ENCODE measurements around the gene CCL16. TPM values are rescaled to one million over a fixed set of nuclear protein-coding genes. Genes with fewer than 3 reads are reported as not detected.
A peak's percentile ranks its signal among the peaks of the same experiment; 100 is the strongest.

Gene CCL16
- total and polyA plus RNA-seq, 2 donors (not counting 1 experiment from before 2014, with no cell fraction given), result not detected

DNA sequence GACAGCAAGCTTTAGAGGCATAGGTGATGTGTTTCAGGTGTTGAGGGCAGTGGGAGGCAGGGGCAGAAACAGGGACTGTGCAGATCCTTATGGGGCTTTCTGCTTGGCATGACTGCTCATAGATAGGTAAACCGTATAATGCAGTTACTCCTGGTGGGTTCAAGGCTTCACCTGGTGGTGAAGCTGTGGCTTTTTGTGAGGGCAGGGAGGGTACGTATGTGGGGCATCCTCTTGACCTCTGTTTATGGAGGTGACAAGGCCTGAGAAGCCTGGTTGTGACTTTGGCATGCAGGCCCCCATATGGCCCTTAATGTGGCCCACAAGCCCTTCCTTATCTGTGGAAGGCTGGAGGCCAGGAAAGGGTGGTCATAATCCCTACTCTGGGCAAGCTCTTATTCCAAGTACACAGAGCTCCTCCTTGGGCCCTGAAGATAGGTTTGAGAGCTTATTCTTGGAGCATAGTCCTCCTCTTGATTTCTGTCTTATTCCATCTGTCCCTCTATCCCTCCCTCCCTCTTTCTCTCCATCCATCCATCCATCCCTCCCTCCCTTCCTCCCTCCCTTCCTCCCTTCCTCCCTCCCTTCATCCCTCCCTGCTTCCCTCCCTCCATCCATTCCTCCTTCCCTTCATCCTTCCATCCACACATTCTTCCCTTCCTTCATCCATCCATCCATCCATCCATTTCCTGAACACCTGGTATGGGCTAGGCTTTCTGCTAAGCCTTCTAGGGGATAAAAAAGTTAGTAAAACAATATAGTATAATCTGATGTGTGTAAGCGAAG, 1.3 kb upstream of the CCL16 start:
- POLR2A ChIA-PET, result no interaction called here
- no peak overlapping the region for H3K27ac Mint-ChIP-seq
- Histone ChIP-seq H3K27me3 (replicated peaks in 1 of 4; ENCODE audit: control extremely low read depth in 1 of 4, control insufficient read depth in 3 of 4, insufficient read depth in 4 of 4, low read length in 3 of 4) (peaks cover 0 to 3% (median 1%) of the 10 kb centered on the region in 4 experiments), H3K4me2 (replicated peaks; ENCODE audit: low read depth, low read length, poor library complexity, severe bottlenecking) (no peak overlapping the region), H2AFZ (ENCODE audit: insufficient read depth, low read depth, low read length, poor library complexity, severe bottlenecking) (no peak overlapping the region), H3K4me3 (ENCODE audit: control extremely low read depth in 1 of 5, extremely low read depth in 1 of 5, insufficient read depth in 1 of 5, low read depth in 2 of 5, low read length in 4 of 5) (no peak overlapping the region), H3K27ac (ENCODE audit: low read length in 2 of 2) (no peak overlapping the region), H3K9me3 (ENCODE audit: control extremely low read depth in 1 of 3, control insufficient read depth in 2 of 3, insufficient read depth in 1 of 3, low read length in 2 of 3) (no peaks in the 10 kb centered on the region), H3K79me2 (ENCODE audit: control insufficient read depth, insufficient read depth, low read length) (no peaks in the 10 kb centered on the region), H3K36me3 (replicated peaks in 1 of 2; ENCODE audit: control extremely low read depth in 1 of 2, control insufficient read depth in 1 of 2, extremely low read depth in 1 of 2, insufficient read depth in 2 of 2, low read length in 1 of 2) (no peaks in the 10 kb centered on the region), H4K20me1 (ENCODE audit: control insufficient read depth, insufficient read depth, low read length, poor library complexity, severe bottlenecking) (no peaks in the 10 kb centered on the region), H3K4me1 (ENCODE audit: control insufficient read depth in 2 of 2, insufficient read depth in 2 of 2, low read length in 2 of 2) (peaks cover 0 to 3% of the 10 kb centered on the region in 2 donors), H3K9ac (ENCODE audit: low read length) (no peak overlapping the region)
- peaks cover 4% of the 10 kb centered on the region for H3K4me1 Mint-ChIP-seq
- H3K9me3 Mint-ChIP-seq (ENCODE audit: insufficient read depth), result no peaks in the 10 kb centered on the region
- ATAC-seq (ENCODE audit: low read depth) (no peak), DNase-seq (no peak)
- H3K27me3 Mint-ChIP-seq, result peaks cover 13% of the 10 kb centered on the region
- intact Hi-C loops (cut with micrococcal nuclease), result no loop called here
- 88% methylated on average over 1 of the region's 3 CpGs for WGBS (ENCODE audit: insufficient coverage)
- no peak for TF ChIP-seq EZH2 (IDR thresholded peaks at IDR 0.05; ENCODE audit: borderline replicate concordance, insufficient read depth, low read depth, low read length, poor library complexity, severe bottlenecking)
- H3K4me3 Mint-ChIP-seq, result no peak overlapping the region
- CTCF ChIA-PET, result interaction anchor here (0.7 to 15.7 kb wide), 10 partner anchors 11 to 515 kb away, joined by 3 to 639 read pairs (median 6); no protein-coding TSS in a partner anchor

- peak; percentile 27 for DNase-seq
- no peak overlapping the region for H3K9ac ChIP-seq (ENCODE audit: low read length)
- no peak overlapping the region for H3K4me2 ChIP-seq (replicated peaks; ENCODE audit: low read depth, low read length, poor library complexity, severe bottlenecking)
- TF ChIP-seq, protein P1, sequence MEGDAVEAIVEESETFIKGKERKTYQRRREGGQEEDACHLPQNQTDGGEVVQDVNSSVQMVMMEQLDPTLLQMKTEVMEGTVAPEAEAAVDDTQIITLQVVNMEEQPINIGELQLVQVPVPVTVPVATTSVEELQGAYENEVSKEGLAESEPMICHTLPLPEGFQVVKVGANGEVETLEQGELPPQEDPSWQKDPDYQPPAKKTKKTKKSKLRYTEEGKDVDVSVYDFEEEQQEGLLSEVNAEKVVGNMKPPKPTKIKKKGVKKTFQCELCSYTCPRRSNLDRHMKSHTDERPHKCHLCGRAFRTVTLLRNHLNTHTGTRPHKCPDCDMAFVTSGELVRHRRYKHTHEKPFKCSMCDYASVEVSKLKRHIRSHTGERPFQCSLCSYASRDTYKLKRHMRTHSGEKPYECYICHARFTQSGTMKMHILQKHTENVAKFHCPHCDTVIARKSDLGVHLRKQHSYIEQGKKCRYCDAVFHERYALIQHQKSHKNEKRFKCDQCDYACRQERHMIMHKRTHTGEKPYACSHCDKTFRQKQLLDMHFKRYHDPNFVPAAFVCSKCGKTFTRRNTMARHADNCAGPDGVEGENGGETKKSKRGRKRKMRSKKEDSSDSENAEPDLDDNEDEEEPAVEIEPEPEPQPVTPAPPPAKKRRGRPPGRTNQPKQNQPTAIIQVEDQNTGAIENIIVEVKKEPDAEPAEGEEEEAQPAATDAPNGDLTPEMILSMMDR (IDR thresholded peaks at IDR 0.05), result no peak
- TF ChIP-seq EZH2 (IDR thresholded peaks at IDR 0.05; ENCODE audit: borderline replicate concordance, insufficient read depth, low read depth, low read length, poor library complexity, severe bottlenecking), result no peak
- no peak overlapping the region for H3K4me3 ChIP-seq (ENCODE audit: control extremely low read depth in 1 of 5, extremely low read depth in 1 of 5, insufficient read depth in 1 of 5, low read depth in 2 of 5, low read length in 4 of 5)
- POLR2A ChIA-PET, result no interaction called here
- peaks cover 0 to 3% of the 10 kb centered on the region in 2 donors for H3K4me1 ChIP-seq (ENCODE audit: control insufficient read depth in 2 of 2, insufficient read depth in 2 of 2, low read length in 2 of 2)
- no peak overlapping the region for H3K27ac Mint-ChIP-seq
- no peaks in the 10 kb centered on the region for H3K36me3 ChIP-seq (replicated peaks in 1 of 2; ENCODE audit: control extremely low read depth in 1 of 2, control insufficient read depth in 1 of 2, extremely low read depth in 1 of 2, insufficient read depth in 2 of 2, low read length in 1 of 2)
- H3K4me1 Mint-ChIP-seq, result peaks cover 8% of the 10 kb centered on the region
- no peaks in the 10 kb centered on the region for H3K79me2 ChIP-seq (ENCODE audit: control insufficient read depth, insufficient read depth, low read length)
- CTCF ChIA-PET, result interaction anchor here (0.7 to 15.7 kb wide), 8 partner anchors 11 to 516 kb away, joined by 3 to 639 read pairs (median 8); no protein-coding TSS in a partner anchor
- peaks cover 13% of the 10 kb centered on the region for H3K27me3 Mint-ChIP-seq
- 77% methylated on average over 4 of the region's 4 CpGs for WGBS (ENCODE audit: insufficient coverage)
- no peaks in the 10 kb centered on the region for H3K9me3 ChIP-seq (ENCODE audit: control extremely low read depth in 1 of 3, control insufficient read depth in 2 of 3, insufficient read depth in 1 of 3, low read length in 2 of 3)
- no peak overlapping the region for H2AFZ ChIP-seq (ENCODE audit: insufficient read depth, low read depth, low read length, poor library complexity, severe bottlenecking)
- peak; percentile 33 for ATAC-seq (ENCODE audit: low read depth)
- H3K4me3 Mint-ChIP-seq, result no peak overlapping the region
- intact Hi-C loops (cut with micrococcal nuclease), result no loop called here
- H4K20me1 ChIP-seq (ENCODE audit: control insufficient read depth, insufficient read depth, low read length, poor library complexity, severe bottlenecking), result no peaks in the 10 kb centered on the region
- no peak overlapping the region for H3K27ac ChIP-seq (ENCODE audit: low read length in 2 of 2)
- peaks cover 0 to 3% (median 1%) of the 10 kb centered on the region in 4 experiments for H3K27me3 ChIP-seq (replicated peaks in 1 of 4; ENCODE audit: control extremely low read depth in 1 of 4, control insufficient read depth in 3 of 4, insufficient read depth in 4 of 4, low read length in 3 of 4)
- H3K9me3 Mint-ChIP-seq (ENCODE audit: insufficient read depth), result no peaks in the 10 kb centered on the region
Measured at GRCh38 chr17:35981908-35982330, 622 bp upstream of the CCL16 start.
